Hair follicle dermal papilla cell (primary cell): ENCODE data around the gene PDK1. TPM values are rescaled to one million over a fixed set of nuclear protein-coding genes. Genes with fewer than 3 reads are reported as not detected.

Source experiments
- small RNA-seq: library from RNA; depleted of rRNA; stranded (forward); fragments of <200 nt; gene quantifications from one replicate; pipeline ENCODE3, GENCODE V24; 2012
- total RNA-seq: library from RNA; depleted of rRNA; stranded (reverse); fragments of >200 nt; gene quantifications from 2 replicates; pipeline ENCODE4 v1.2.3, GENCODE V29; 2012

Gene PDK1
- total RNA-seq = 26.8 and 31.8 TPM in 2 replicates

GRCh38 chr2:172555522-172556283 lies at the start of gene PDK1:
Gene PDK1 (plus strand): TSS chr2:172556090. CDS start chr2:172556151, 61 bp downstream.

Small RNAs within 50 kb of the gene (small RNA-seq; reads per million reads assigned to genes)
- gene RF00019 = not detected

Other genes with a start within 250 kb of the PDK1 start
- 22.9 and 23.1 TPM in 2 replicates for gene ITGA6, start 128.5 kb upstream of the PDK1 start, total RNA-seq
- 0.61 and 2.8 TPM in 2 replicates for gene RAPGEF4, start 179.8 kb downstream of the PDK1 start, total RNA-seq